ENCODE results near the gene MN1.
A peak's percentile ranks its signal among the peaks of the same experiment; 100 is the strongest.

The MN1 gene

GRCh38 chr22:27731621-27732020 lies 69.9 kb downstream of the MN1 start:
- no peak for DNase-seq

DNA sequence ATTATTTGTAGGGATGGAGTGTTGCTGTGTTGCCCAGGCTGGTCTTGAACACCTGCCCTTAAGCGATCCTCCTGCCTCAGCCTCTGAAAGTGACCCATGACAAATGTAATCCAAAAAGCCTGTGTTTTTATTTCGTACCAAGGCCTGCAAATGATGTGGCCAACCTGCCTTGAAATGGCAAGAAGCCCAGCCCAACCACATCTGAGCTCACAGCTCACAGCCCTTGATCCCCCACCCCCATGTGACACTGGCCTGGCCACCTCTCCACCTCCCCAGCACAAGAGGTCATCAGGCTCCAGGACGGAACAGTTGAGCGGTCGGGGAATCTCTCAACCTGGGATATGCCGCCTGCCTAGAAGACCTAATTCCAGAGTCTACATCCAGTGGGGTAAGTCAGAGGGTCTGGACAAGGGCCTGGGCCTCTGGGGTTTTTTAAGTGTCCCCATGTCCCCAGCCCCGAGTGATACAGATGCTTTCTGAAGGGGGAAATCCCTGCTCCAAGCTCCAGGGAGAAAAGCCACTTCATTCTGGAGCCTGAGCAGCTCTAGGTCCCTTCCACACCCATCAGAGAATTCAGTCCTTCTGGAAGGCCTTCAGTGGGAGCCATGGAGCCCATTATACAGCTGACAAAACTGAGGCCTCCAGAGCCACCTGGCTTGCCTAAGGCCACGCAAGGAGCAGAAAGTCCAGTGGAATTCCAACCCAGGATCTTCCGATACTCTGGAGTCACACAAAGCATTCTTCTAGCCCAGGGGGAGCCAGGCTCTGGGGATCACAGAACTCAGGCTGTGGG lies 70.7 kb downstream of the MN1 start:
- DNase-seq = no peak

GRCh38 chr22:27729246-27729645 lies 72.3 kb downstream of the MN1 start:
- DNase-seq = no peak

- no peak for DNase-seq
Observed at GRCh38 chr22:27727673-27728451, 73.7 kb downstream of the MN1 start.

GRCh38 chr22:27726686-27727449 lies 74.7 kb downstream of the MN1 start:
- no peak for DNase-seq

DNA sequence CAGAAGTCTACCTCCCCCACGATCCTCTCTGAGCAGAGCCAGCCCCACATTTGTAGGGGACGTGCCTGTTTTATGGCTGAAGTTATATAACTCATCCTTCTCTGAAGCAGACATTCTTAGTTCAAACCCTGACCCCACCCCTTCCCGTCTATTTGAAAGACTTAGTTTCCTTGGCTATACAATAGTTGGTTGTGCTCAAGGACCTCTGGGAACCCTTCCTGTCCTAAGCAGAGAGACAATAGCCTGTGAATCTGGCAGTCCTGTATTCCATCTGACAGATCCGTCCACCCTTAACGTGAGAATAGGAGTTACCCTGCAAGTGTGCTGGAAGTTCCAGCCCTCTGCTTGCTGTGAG lies 75.2 kb downstream of the MN1 start:
- DNase-seq = no peak

DNA sequence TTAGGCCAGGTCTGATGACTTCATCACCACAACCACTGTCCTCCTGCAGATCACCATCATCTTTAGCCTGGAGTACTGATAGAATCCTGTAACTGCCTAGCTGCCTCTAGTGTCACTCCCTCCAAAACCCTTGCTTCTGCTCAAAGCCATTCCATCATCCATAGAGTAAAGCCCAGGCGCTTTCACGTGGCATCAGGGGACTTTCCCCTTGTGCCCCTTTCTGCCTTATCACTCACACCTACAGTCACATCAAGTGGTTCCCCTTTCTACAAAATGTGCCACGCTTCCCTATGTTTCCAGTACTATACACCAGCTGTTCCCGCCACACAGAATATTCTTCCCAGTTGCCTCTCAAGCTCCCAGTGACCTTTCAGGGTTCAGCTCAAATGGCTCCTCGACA lies 75.9 kb downstream of the MN1 start:
- no peak for DNase-seq

DNA sequence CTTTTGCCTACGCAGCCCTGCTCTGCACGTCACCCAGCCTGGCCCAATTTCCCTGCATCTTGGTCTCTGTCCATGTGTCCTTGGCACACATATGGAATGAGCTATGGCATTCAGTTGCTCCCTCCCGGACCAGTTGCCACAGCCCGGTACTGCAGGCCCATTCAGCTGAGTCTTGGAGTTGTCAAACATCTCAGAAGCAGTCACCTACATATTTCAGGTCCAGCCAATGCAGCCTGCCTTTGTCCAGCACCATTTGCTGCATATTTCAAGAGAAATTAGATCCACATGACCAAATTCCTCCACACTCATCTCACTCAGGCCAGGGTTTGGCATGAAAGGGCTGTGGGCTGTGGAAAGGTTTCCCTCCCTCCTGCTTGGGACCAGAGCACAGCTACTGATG lies 76.8 kb downstream of the MN1 start:
- no peak for DNase-seq

DNA sequence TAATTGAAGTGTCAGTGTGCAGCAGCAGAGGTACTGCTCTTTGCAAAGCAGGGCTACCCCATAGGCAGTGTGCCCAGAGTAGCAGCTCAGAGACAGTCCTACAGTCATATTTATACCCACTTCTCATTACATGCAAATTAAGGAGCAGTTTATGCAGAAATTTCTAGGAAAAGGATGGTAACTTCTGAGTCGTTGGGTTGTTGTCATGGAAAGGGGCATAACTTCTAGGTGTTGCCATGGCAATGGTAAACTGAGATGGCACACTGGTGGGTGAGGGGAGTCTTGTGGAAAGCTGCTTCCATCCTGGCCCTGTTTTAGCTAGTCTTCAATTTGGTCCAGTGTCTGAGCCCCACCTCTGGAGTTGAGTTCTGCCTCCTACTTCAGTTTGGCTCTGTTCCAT lies 77.4 kb downstream of the MN1 start:
- DNase-seq = no peak

DNA sequence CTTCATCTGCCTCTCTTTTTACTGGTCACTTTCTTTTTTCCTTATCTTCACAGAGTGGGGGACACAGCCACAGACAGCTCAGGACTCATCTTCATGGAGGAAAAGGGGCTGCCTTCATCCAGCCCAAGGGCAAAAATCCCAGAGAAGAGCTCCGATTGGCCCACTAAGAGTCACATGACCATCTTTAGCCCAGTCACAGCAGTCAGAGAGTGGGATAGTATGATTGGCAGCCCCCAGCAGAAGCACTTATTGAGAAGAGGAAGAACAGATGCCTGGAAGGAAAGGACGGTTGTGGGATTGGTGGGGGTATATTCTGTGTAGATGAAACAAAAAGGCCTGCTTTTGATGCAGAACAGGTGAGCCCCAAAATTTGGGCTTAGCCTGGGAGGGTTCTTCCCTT lies 77.8 kb downstream of the MN1 start:
- DNase-seq = no peak

DNA sequence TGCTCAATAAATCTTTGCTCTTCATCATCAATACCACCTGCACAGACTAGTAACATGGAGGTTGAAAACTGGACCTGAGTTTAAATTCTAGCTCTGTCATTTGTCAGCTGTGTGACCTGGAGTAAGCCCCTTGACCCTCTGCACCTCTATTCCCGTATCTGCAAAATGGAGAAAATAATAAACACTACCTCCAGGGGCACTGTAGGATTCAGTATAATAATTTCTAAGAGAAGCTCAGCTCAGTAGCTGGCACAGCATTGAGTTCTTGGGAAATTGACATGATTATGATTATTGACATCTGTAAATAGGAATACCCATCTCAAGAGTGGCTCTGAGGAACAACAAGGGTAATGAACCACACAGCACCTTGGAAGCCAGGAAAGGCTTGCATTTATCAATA lies 78.4 kb downstream of the MN1 start:
- DNase-seq = no peak

DNA sequence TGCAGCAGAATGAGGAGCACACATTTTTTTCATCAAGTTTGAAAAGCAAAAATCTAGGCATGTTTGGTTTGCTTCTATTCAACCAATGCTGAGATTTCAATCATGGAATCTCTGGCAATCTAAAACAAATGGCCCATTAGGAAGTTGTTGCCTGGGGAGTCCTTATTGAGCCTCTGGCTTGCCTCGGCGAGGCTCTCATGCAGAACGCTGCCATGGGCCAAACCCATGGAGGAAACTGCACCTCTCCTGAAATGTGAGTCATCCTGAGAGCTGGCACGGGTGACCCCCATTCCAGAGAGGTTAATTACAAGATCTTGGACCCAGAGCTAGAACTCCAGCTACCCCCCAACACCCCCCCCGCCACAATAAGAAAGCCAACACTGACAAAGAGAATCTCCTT lies 80.7 kb downstream of the MN1 start:
- DNase-seq = no peak

DNA sequence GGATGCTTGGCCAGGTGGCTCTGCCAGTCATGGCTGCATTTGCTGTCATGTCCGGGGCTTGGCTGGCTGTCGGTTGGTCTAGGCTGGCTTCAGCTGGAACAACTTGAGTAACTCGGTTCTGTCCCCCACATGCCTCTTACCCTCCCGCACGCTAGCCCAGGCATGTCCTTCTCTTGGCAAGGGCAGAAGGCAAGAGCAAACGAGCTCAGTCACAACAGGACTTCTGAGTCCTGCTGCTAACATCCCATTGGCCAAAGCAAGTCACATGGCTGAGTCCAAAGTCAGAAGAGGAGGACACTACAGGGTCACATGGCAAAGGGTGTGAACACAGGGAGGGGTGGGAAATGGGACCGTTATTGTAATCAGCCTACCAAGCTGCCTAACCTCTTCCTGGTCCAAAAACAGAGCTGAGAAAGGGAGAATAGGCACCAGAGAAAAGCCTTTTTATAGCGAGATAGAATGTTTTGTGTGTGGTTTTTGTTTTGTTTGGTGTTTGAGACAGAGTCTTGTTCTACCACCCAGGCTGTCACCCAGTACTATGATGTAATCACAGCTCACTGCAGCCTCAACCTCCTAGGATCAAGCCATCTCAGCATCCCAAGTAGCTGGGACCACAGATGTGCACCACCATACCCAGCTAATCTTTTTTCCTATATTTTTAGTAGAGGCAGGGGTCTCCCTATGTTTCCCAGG lies 81.9 kb downstream of the MN1 start:
- peak in 1 of 2 experiments; percentile 9 for DNase-seq

- DNase-seq = no peak
Observed at GRCh38 chr22:27719036-27719347, 82.6 kb downstream of the MN1 start.

- no peak for DNase-seq
Observed at GRCh38 chr22:27718186-27719035, 83.1 kb downstream of the MN1 start.

GRCh38 chr22:27717094-27717493 lies 84.5 kb downstream of the MN1 start:
- DNase-seq = no peak

DNA sequence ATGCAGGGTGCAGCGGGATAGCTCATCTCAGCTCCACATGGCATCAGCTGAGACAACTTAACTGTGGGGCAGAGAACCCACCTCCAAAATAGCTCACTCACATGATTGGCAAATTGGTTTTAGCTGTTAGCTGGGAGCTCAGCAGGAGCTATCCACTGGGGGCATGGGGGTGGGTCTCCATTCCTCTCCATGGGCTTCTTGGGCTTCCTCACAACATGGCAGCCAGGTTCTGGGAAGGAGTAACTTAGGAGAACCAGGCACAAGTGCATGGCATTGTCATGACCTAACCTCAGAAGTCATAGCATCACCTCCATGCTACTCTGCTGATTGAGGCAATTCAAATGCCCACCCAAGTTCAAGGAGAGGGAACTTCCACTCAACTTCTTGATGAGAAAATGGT lies 85.5 kb downstream of the MN1 start:
- DNase-seq = no peak

GRCh38 chr22:27715106-27715505 lies 86.5 kb downstream of the MN1 start:
- DNase-seq = no peak

DNA sequence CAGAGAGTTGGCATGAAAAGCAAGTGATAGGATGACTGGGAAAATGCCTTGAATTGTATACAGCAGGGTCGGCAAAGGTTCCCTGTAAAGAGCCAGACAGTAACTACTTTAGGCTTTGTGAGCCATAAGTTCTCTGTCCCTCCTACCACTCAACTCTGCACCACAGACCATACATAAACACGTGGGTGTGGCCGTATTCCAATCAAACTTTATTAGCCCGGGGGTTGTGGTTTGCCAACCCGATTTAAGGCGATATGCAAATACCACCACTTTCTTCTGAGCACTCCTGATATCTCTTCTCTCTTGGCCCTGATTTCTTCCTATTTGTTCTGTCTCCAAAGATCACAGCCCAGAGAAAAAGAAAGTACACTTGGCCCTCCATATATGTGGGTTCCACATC lies 87.5 kb downstream of the MN1 start:
- DNase-seq = no peak

GRCh38 chr22:27713461-27713860 lies 88.1 kb downstream of the MN1 start:
- DNase-seq = no peak

- no peak for DNase-seq
Observed at GRCh38 chr22:27711756-27712155, 89.8 kb downstream of the MN1 start.

DNA sequence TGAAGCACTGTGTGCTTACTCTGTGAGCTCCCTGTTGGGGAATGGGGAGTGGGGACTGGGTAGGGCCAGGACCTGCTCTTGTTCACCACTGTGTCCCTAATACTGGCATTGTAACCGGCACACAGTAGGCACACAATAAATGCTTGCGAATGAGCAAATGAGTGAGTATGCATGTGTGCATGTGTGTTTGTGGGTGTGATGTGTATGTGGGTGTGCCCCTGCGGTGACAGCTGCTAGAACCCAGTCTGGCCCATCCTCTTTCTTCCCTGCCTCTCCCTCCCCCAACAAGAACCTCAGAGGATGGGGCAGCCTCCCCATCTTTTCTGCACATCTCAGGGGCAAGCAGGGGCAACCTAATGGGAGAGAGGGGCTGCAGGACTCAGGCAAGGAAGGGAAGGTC lies 90.5 kb downstream of the MN1 start:
- no peak for DNase-seq
